HG02642 (cell line): Measurements from ENCODE around the gene FTSJ1.
"Not testable (repeated sequence)": the region's sequence is repeated elsewhere in the genome, so short reads cannot be mapped to it uniquely, and the experiment has no call there.

Source experiments
- ATAC-seq: cut with Tn5 transposase; IDR thresholded peaks from one replicate; pipeline ENCODE4 v1.9.1; 2021; ENCODE audit warnings: mild to moderate bottlenecking; ENCODE audit not compliant: unreplicated experiment, poor library complexity

FTSJ1 gene

GRCh38 chrX:48520455-48520854 is 44.5 kb downstream of the FTSJ1 start:
- ATAC-seq: no peak

GRCh38 chrX:48520976-48521352 is 45.0 kb downstream of the FTSJ1 start:
- no peak for ATAC-seq

- peak; percentile 98 for ATAC-seq
These were observed 45.6 kb downstream of the FTSJ1 start, which contains the start of gene EBP for GRCh38 chrX:48521353-48522243. Gene EBP, plus strand, starts transcription at chrX:48521808. Its CDS starts 1,964 bp downstream, at chrX:48523772.

GRCh38 chrX:48522291-48522690 is 46.3 kb downstream of the FTSJ1 start:
- no peak for ATAC-seq

GRCh38 chrX:48523682-48524081 is 47.7 kb downstream of the FTSJ1 start:
- ATAC-seq: no peak

- ATAC-seq: not testable (repeated sequence)
These were observed 49.9 kb downstream of the FTSJ1 start for GRCh38 chrX:48525853-48526252.

GRCh38 chrX:48530736-48531135 is 54.7 kb downstream of the FTSJ1 start:
- ATAC-seq: no peak

GRCh38 chrX:48531358-48531959 is 55.5 kb downstream of the FTSJ1 start:
- ATAC-seq: no peak

GRCh38 chrX:48532161-48532560 is 56.2 kb downstream of the FTSJ1 start:
- no peak for ATAC-seq

GRCh38 chrX:48533165-48533564 is 57.2 kb downstream of the FTSJ1 start:
- ATAC-seq: no peak
